Fibroblast of pulmonary artery (primary cell): ENCODE results near the gene NELFA.

Experiments
- DNase-seq: peaks from one replicate; pipeline ENCODE4 v3.0.0-alpha.2; 2010; ENCODE audit warnings: low read depth
- H3K4me3 ChIP-seq: replicated peaks from 2 replicates; pipeline ENCODE4 v1.5.1; 2011; ENCODE audit warnings: low read depth, mild to moderate bottlenecking, control low read depth, low read length, moderate library complexity
- TF ChIP-seq, protein P1 (sequence below): IDR thresholded peaks from 2 replicates; pipeline ENCODE4 v1.5.1; 2011; ENCODE audit warnings: mild to moderate bottlenecking, control low read depth, low read length, inconsistent platforms; ENCODE audit errors: missing control alignments

Gene NELFA

DNA sequence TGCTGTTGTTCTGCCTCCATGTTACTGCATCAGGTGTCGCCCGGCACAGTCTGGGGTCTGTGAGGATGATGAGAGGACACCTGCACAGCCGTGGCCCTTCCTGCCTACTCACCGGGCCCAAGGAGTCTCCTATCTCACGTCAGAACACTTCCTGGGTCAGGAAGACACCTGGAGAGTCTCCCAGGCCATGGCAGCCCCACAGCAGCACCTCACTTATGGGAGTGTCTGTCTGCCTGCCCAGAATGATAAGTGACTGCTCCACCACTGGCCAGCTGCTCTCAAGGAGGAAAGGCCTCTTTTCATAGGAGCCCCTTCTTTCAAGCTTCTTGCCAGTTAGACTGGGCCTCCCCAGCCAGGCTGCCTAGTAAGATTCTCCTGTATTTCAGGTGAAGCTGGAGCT is 56.1 kb downstream of the NELFA start:
- TF ChIP-seq, protein P1, sequence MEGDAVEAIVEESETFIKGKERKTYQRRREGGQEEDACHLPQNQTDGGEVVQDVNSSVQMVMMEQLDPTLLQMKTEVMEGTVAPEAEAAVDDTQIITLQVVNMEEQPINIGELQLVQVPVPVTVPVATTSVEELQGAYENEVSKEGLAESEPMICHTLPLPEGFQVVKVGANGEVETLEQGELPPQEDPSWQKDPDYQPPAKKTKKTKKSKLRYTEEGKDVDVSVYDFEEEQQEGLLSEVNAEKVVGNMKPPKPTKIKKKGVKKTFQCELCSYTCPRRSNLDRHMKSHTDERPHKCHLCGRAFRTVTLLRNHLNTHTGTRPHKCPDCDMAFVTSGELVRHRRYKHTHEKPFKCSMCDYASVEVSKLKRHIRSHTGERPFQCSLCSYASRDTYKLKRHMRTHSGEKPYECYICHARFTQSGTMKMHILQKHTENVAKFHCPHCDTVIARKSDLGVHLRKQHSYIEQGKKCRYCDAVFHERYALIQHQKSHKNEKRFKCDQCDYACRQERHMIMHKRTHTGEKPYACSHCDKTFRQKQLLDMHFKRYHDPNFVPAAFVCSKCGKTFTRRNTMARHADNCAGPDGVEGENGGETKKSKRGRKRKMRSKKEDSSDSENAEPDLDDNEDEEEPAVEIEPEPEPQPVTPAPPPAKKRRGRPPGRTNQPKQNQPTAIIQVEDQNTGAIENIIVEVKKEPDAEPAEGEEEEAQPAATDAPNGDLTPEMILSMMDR: no peak
- no peak overlapping the region for H3K4me3 ChIP-seq
- no peak for DNase-seq

- DNase-seq: no peak
Observed at GRCh38 chr4:1952058-1952700, 56.6 kb downstream of the NELFA start.

DNA sequence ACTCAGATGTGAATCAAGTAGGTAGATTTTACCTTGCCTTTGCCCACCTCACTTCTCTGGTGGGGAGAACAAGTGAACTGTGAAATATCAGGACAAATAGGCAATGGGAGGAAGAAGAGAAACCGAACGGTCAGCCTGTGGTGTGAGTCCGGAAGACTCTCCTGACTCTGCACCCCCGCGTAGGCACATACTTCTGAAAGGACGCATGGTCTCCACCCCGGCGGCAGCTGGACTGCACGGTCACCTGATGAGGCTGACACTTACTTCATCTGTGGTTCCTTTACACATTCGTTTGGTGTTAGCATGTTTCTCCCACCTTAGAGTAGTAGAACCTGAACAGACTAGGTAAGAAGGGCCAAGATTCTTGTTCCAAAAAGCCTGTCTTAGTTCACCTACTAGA is 58.4 kb downstream of the NELFA start:
- no peak overlapping the region for H3K4me3 ChIP-seq
- TF ChIP-seq, protein P1: no peak
- no peak for DNase-seq

More at GRCh38 chr4:1952058-1952700, 56.6 kb downstream of the NELFA start:
- H3K4me3 ChIP-seq: no peak overlapping the region
- TF ChIP-seq, protein P1: no peak

- TF ChIP-seq, protein P1: no peak
- DNase-seq: no peak
Observed at GRCh38 chr4:1948892-1949436, 59.8 kb downstream of the NELFA start.

GRCh38 chr4:1948232-1948631 is 60.5 kb downstream of the NELFA start:
- DNase-seq: no peak
- TF ChIP-seq, protein P1: no peak
- no peak overlapping the region for H3K4me3 ChIP-seq

More at GRCh38 chr4:1948892-1949436, 59.8 kb downstream of the NELFA start:
- H3K4me3 ChIP-seq: no peak overlapping the region

- TF ChIP-seq, protein P1: no peak
- H3K4me3 ChIP-seq: no peak overlapping the region
- no peak for DNase-seq
Observed at GRCh38 chr4:1945912-1946311, 62.9 kb downstream of the NELFA start.
